GM20000 (cell line): ENCODE measurements around the gene FAM98B.

Experiments
- DNase-seq: peaks from one replicate; pipeline ENCODE4 v3.0.0; 2012; ENCODE audit warnings: low spot score
- CTCF ChIP-seq: IDR thresholded peaks from 2 replicates; pipeline ENCODE4 v1.5.1; 2012; ENCODE audit warnings: mild to moderate bottlenecking, control low read depth; ENCODE audit errors: extremely low read depth, missing control alignments

Gene FAM98B

DNA sequence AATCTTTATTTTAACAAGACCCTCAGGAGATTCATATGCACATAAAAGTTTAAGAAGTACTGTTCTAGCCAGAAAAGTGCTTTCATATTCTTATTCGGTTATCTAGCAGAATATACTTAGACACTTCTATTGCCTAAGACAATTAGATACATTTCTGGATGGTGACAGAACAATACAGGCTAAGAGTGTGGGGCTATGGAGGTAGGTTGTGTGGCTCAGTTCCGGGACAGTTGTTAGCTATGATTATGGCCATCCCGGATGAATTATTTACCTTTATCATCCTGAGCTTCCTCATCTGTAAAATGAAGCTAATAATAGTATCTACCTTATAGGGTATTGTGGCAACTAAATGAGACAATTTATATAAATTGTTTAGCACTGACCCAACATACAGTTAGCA is 6.6 kb downstream of the FAM98B start:
- no peak for DNase-seq
- no peak for TF ChIP-seq CTCF

DNA sequence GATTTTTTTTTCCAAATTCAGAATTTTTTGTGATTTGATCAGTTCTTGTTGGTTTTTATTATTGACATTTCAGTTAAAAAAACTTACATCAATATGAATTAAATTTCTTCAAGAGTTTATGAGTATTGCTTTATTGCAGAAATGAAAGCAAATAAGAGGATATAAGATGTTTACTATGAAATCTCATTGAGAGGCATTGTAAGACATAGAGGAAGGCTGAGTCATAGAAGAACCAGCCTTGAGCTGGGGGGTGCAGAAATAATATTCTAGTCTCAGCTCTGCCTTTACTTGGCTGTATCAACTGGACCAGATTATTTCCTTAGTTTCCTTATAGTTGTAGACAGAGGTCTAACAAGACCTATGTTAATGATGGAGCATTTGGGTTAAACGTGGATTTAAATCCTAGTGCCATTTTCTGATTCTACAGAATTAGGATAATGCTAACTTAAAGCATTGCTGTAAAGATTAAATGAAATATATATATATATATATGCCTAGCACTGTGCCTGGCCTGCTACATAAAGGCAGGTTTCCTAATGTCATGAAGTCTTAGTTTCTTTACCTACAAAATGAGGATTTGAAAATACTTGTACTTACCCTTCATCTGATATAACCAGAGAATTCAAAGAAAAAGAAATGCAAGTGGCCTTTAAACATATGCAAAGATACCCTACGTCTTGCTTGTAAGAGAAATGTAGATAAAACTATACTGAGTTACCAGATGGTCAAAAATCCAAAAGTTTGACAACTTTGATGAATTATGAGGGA is 7.3 kb downstream of the FAM98B start:
- peak; percentile 29 for DNase-seq
- no peak for TF ChIP-seq CTCF

DNA sequence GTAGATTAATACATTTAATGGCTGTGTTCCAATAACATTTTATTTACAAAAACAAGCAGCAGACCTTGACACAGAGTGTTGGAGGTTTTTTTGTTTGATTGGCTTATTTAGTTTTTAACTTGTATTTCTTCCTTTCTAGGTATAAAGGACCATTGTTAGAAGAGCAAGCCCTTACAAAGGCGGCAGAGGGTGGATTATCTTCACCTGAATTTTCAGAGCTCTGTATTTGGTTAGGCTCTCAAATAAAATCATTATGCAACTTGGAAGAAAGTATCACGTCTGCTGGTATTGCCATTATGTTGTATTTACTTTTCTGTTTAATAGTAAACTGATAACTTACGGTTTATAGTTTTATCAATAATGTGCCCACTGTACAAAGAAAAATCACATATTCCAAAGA is 10.0 kb downstream of the FAM98B start:
- no peak for DNase-seq
- no peak for TF ChIP-seq CTCF

GRCh38 chr15:38464675-38465074 is 10.7 kb downstream of the FAM98B start:
- TF ChIP-seq CTCF: no peak
- DNase-seq: no peak

GRCh38 chr15:38470816-38471215 is 16.9 kb downstream of the FAM98B start:
- TF ChIP-seq CTCF: no peak
- DNase-seq: no peak

DNA sequence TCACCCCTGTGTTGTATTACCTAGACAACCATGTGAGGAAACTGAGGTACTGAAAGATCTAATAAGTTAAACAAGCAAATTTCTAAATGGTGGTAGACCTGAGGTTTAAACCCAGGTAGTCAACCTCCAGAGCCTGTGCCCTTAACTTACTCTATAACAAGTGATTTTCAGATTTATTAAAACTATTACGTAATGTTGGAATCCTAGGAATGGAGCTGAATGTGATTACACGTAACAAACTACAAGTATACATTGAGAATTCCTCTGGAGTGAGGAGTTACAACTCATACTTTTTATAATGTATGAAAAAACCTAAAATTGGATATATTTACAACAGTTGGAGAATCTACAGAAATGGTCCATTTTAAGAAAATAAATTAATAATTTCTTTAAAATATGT is 18.0 kb downstream of the FAM98B start:
- no peak for TF ChIP-seq CTCF
- DNase-seq: no peak

- peak; percentile 65 for TF ChIP-seq CTCF
- peak; percentile 54 for DNase-seq
Measured at GRCh38 chr15:38474155-38474757, 20.3 kb downstream of the FAM98B start.
